ENCODE results near the gene FRMD8. TPM values are rescaled to one million over a fixed set of nuclear protein-coding genes. Genes with fewer than 3 reads are reported as not detected.
A peak's percentile ranks its signal among the peaks of the same experiment; 100 is the strongest.

The FRMD8 gene
- total and polyA plus RNA-seq, 10 donors = 19.3 to 128 (median 84.0) TPM

- DNase-seq = peak; percentile 85
- TF ChIP-seq POLR2AphosphoS5 (IDR thresholded peaks at IDR 0.05) = peak in 1 of 3 donors; percentile 99
- peak in 9 of 11 experiments; percentile 36 to 88 (median 64) for TF ChIP-seq CTCF (IDR thresholded peaks at IDR 0.05 in 8 of 11, conservative IDR thresholded peaks at IDR 0.05 in 3 of 11)
- peak; percentile 74 to 89 (median 87) for TF ChIP-seq POLR2A (IDR thresholded peaks at IDR 0.05)
- peaks cover 0 to 53% (median 4%) of the 10 kb centered on the region in 6 donors for H3K36me3 ChIP-seq
- H3K27ac ChIP-seq = peak overlapping the region; percentile 92 to 100 (median 98)
- 0 to 1% (median 0%) methylated on average over 9 of the region's 9 CpGs for WGBS, 5 donors
- no peaks in the 10 kb centered on the region for H3K9me3 ChIP-seq
- H3K4me1 ChIP-seq = peaks cover 40 to 65% (median 57%) of the 10 kb centered on the region in 6 donors
- H3K4me3 ChIP-seq = peak overlapping the region; percentile 66 to 96 (median 83)
- H3K27me3 ChIP-seq (replicated peaks in 1 of 7) = no peaks in the 10 kb centered on the region
- intact Hi-C loops (cut with DNase I; ENCODE audit: low total_unique reads) = no loop called here
Observed at GRCh38 chr11:65425105-65425970, 38.9 kb downstream of the FRMD8 start.

- TF ChIP-seq POLR2A (IDR thresholded peaks at IDR 0.05) (peak in 2 of 3 donors; percentile 50 to 61), CTCF (IDR thresholded peaks at IDR 0.05 in 8 of 11, conservative IDR thresholded peaks at IDR 0.05 in 3 of 11) (no peak), POLR2AphosphoS5 (IDR thresholded peaks at IDR 0.05) (peak in 2 of 3 donors; percentile 57 to 64)
- 0 to 3% (median 1%) methylated on average over 9 of the region's 9 CpGs for WGBS, 5 donors
- intact Hi-C loops (cut with DNase I; ENCODE audit: low total_unique reads) = no loop called here
- Histone ChIP-seq H3K27me3 (replicated peaks in 1 of 7) (no peaks in the 10 kb centered on the region), H3K36me3 (peaks cover 0 to 59% (median 4%) of the 10 kb centered on the region in 6 donors), H3K4me3 (peak overlapping the region; percentile 66 to 96 (median 83)), H3K9me3 (no peaks in the 10 kb centered on the region), H3K4me1 (peaks cover 45 to 65% (median 57%) of the 10 kb centered on the region in 6 donors), H3K27ac (peak overlapping the region; percentile 92 to 100 (median 98))
- DNase-seq = no peak
Observed at GRCh38 chr11:65425971-65426838, 39.8 kb downstream of the FRMD8 start.

- DNase-seq = peak; percentile 76
- TF ChIP-seq CTCF (IDR thresholded peaks at IDR 0.05 in 8 of 11, conservative IDR thresholded peaks at IDR 0.05 in 3 of 11) (no peak), POLR2AphosphoS5 (IDR thresholded peaks at IDR 0.05) (peak in 2 of 3 donors; percentile 71 to 94), POLR2A (IDR thresholded peaks at IDR 0.05) (peak in 2 of 3 donors; percentile 43 to 77)
- 18 to 40% (median 29%) methylated on average over 10 of the region's 10 CpGs for WGBS, 5 donors
- Histone ChIP-seq H3K4me1 (peaks cover 52 to 69% (median 59%) of the 10 kb centered on the region in 6 donors), H3K27me3 (replicated peaks in 1 of 7) (no peaks in the 10 kb centered on the region), H3K4me3 (peak overlapping the region; percentile 66 to 96 (median 83)), H3K36me3 (peaks cover 0 to 68% (median 4%) of the 10 kb centered on the region in 6 donors), H3K9me3 (no peaks in the 10 kb centered on the region), H3K27ac (peak overlapping the region; percentile 92 to 100 (median 98))
- intact Hi-C loops (cut with DNase I; ENCODE audit: low total_unique reads) = no loop called here
Observed at GRCh38 chr11:65426839-65427690, 40.6 kb downstream of the FRMD8 start.

All from spleen (tissue), 11 donors.